Measurements from ENCODE around the gene EFR3B. TPM values are rescaled to one million over a fixed set of nuclear protein-coding genes. Genes with fewer than 3 reads are reported as not detected.
"Not testable (repeated sequence)": the region's sequence is repeated elsewhere in the genome, so short reads cannot be mapped to it uniquely, and the experiment has no call there.

Gene EFR3B
- total RNA-seq, 1 donor from 2014 or later = 9.0 TPM

- intact Hi-C loops (cut with DNase I) = no loop called here
- no peak for TF ChIP-seq CTCF (IDR thresholded peaks at IDR 0.05)
- Histone ChIP-seq H3K9me3 (no peaks in the 10 kb centered on the region), H3K4me3 (no peak overlapping the region), H3K36me3 (no peaks in the 10 kb centered on the region), H3K27ac (peak overlapping the region; percentile 27), H3K4me1 (no peaks in the 10 kb centered on the region), H3K27me3 (ENCODE audit: low read depth) (no peaks in the 10 kb centered on the region)
- DNase-seq (no peak), ATAC-seq (peak in 1 of 2 donors; percentile 46)
These were observed 57.0 kb downstream of the EFR3B start for GRCh38 chr2:25098670-25099486.

GRCh38 chr2:25102352-25102751 lies 60.5 kb downstream of the EFR3B start:
- H3K9me3 ChIP-seq; H3K4me1 ChIP-seq; H3K36me3 ChIP-seq; H3K4me3 ChIP-seq; H3K27ac ChIP-seq; intact Hi-C loops (cut with DNase I); ATAC-seq; DNase-seq; H3K27me3 ChIP-seq (ENCODE audit: low read depth): not testable (repeated sequence)

- DNase-seq = no peak
- intact Hi-C loops (cut with DNase I) = no loop called here
- Histone ChIP-seq H3K27ac (no peak overlapping the region), H3K27me3 (ENCODE audit: low read depth) (no peaks in the 10 kb centered on the region), H3K9me3 (no peaks in the 10 kb centered on the region), H3K4me3 (no peak overlapping the region), H3K36me3 (no peaks in the 10 kb centered on the region), H3K4me1 (no peaks in the 10 kb centered on the region)
- no peak for TF ChIP-seq CTCF (IDR thresholded peaks at IDR 0.05)
- peak in 1 of 2 donors; percentile 23 for ATAC-seq
These were observed 61.5 kb downstream of the EFR3B start for GRCh38 chr2:25103287-25103871.

GRCh38 chr2:25104736-25105135 lies 62.9 kb downstream of the EFR3B start:
- no peak for ATAC-seq
- intact Hi-C loops (cut with DNase I) = no loop called here
- TF ChIP-seq CTCF (IDR thresholded peaks at IDR 0.05) = no peak

GRCh38 chr2:25105336-25106085 lies 63.6 kb downstream of the EFR3B start:
- DNase-seq (no peak), ATAC-seq (no peak)
- no peaks in the 10 kb centered on the region for H3K36me3 ChIP-seq
- H3K27ac ChIP-seq = no peak overlapping the region
- H3K27me3 ChIP-seq (ENCODE audit: low read depth) = no peaks in the 10 kb centered on the region
- no peak for TF ChIP-seq CTCF (IDR thresholded peaks at IDR 0.05)
- no peak overlapping the region for H3K4me3 ChIP-seq
- no peaks in the 10 kb centered on the region for H3K4me1 ChIP-seq
- intact Hi-C loops (cut with DNase I) = no loop called here
- no peaks in the 10 kb centered on the region for H3K9me3 ChIP-seq

More at GRCh38 chr2:25104736-25105135, 62.9 kb downstream of the EFR3B start:
- Histone ChIP-seq H3K27ac (no peak overlapping the region), H3K27me3 (ENCODE audit: low read depth) (no peaks in the 10 kb centered on the region), H3K9me3 (no peaks in the 10 kb centered on the region), H3K36me3 (no peaks in the 10 kb centered on the region), H3K4me1 (no peaks in the 10 kb centered on the region), H3K4me3 (no peak overlapping the region)
- no peak for DNase-seq
